IMR-90 (cell line): ENCODE measurements around the gene MCUR1. TPM values are rescaled to one million over a fixed set of nuclear protein-coding genes. Genes with fewer than 3 reads are reported as not detected.

ENCODE experiments used
- ATAC-seq: fragments of 200-7000 bp; cut with Tn5 transposase; 2 replicates; pipeline ENCODE4 v1.9.1; 2020; ENCODE audit warnings: low read depth, mild to moderate bottlenecking, moderate library complexity
- BruUV-seq: library from RNA; stranded (reverse); fragments of 400-500 nt; replicated peaks from 2 replicates; lab custom pipeline; 2021; lab: Mats Ljungman, UMichigan
- CTCF ChIA-PET: fragments of 300-600 bp; formaldehyde crosslinking; extraction: SDS; loops from one replicate; lab custom pipeline; 2021; ENCODE audit warnings: antibody characterized with exemption; lab: Yijun Ruan, JAX
- POLR2A ChIA-PET: fragments of 300-600 bp; sonication (Branson Sonifier 250); formaldehyde crosslinking; loops from one replicate; lab custom pipeline; 2022; ENCODE audit warnings: antibody characterized with exemption; ENCODE audit not compliant: unreplicated experiment; lab: Charles Lee
- DNase-seq: peaks from one replicate; pipeline ENCODE4 v3.0.0; 2013
- H2AFZ ChIP-seq: replicated peaks from 2 replicates; pipeline ENCODE3; 2013; ENCODE audit warnings: low read length, mild to moderate bottlenecking; ENCODE audit not compliant: poor library complexity
- H2AK5ac ChIP-seq: 2 replicates; pipeline ENCODE4 v1.6.1; 2013; ENCODE audit warnings: low read depth, low read length, inconsistent platforms
- H2AK9ac ChIP-seq: replicated peaks from 2 replicates; pipeline ENCODE3; 2013; ENCODE audit warnings: mild to moderate bottlenecking, low read depth, low read length, moderate library complexity; ENCODE audit not compliant: poor library complexity
- H2BK120ac ChIP-seq: 2 replicates; pipeline ENCODE4 v1.6.1; 2013; ENCODE audit warnings: low read depth, low read length, inconsistent platforms
- H2BK15ac ChIP-seq: 3 replicates; pipeline ENCODE4 v1.6.1; 2013; ENCODE audit warnings: low read depth, low read length, inconsistent platforms
- H2BK20ac ChIP-seq: 2 replicates; pipeline ENCODE4 v1.6.1; 2013; ENCODE audit warnings: low read depth, mild to moderate bottlenecking, inconsistent platforms, low read length, moderate library complexity
- H2BK5ac ChIP-seq: 2 replicates; pipeline ENCODE4 v1.6.1; 2013; ENCODE audit warnings: mild to moderate bottlenecking, low read depth, low read length, inconsistent platforms; ENCODE audit not compliant: poor library complexity, severe bottlenecking
- H3K14ac ChIP-seq: replicated peaks from 2 replicates; pipeline ENCODE4 v1.6.1; 2013; ENCODE audit warnings: low read depth, low read length, inconsistent platforms
- H3K18ac ChIP-seq: 2 replicates; pipeline ENCODE4 v1.6.1; 2013; ENCODE audit warnings: low read depth, low read length, control low read depth
- H3K23ac ChIP-seq: 2 replicates; pipeline ENCODE4 v1.6.1; 2013; ENCODE audit warnings: low read depth, low read length, inconsistent platforms
- H3K27ac ChIP-seq: 2 replicates; pipeline ENCODE4 v1.5.1; 2013; ENCODE audit warnings: mild to moderate bottlenecking, control low read depth, low read length; ENCODE audit not compliant: insufficient read depth
- H3K27me3 ChIP-seq: 2 replicates; pipeline ENCODE4 v1.6.1; 2013; ENCODE audit warnings: low read length; ENCODE audit not compliant: control insufficient read depth, insufficient read depth
- H3K36me3 ChIP-seq: 2 replicates; pipeline ENCODE4 v1.6.1; 2013; ENCODE audit warnings: low read length, mixed read lengths; ENCODE audit not compliant: control insufficient read depth, insufficient read depth
- H3K4ac ChIP-seq: 2 replicates; pipeline ENCODE4 v1.6.1; 2013; ENCODE audit warnings: low read depth, low read length, inconsistent platforms
- H3K4me1 ChIP-seq: 2 replicates; pipeline ENCODE4 v1.6.1; 2013; ENCODE audit warnings: low read length, mixed read lengths; ENCODE audit not compliant: control insufficient read depth, insufficient read depth
- H3K4me2 ChIP-seq: 2 replicates; pipeline ENCODE4 v1.6.1; 2013; ENCODE audit warnings: low read depth, mild to moderate bottlenecking, control low read depth, low read length, moderate library complexity
- H3K4me3 ChIP-seq: 2 replicates; pipeline ENCODE4 v1.5.1; 2013; ENCODE audit warnings: low read depth, mild to moderate bottlenecking, control low read depth, low read length, moderate library complexity; ENCODE audit not compliant: insufficient read depth
- H3K56ac ChIP-seq: 2 replicates; pipeline ENCODE4 v1.6.1; 2013; ENCODE audit warnings: low read length, inconsistent platforms; ENCODE audit not compliant: insufficient read depth; ENCODE audit errors: extremely low read depth
- H3K79me1 ChIP-seq, 2 experiments: 2 replicates each; pipeline ENCODE4 v1.6.1; 2013; ENCODE audit warnings: low read length in 2 of 2, inconsistent platforms in 1 of 2, low read depth in 1 of 2
- H3K9ac ChIP-seq: 2 replicates; pipeline ENCODE4 v1.6.1; 2013; ENCODE audit warnings: low read depth, low read length, control low read depth
- H3K9me1 ChIP-seq: 2 replicates; pipeline ENCODE4 v1.6.1; 2013; ENCODE audit warnings: low read length, inconsistent platforms; ENCODE audit not compliant: insufficient read depth
- H3K9me3 ChIP-seq: 2 replicates; pipeline ENCODE4 v1.6.1; 2013; ENCODE audit warnings: low read length; ENCODE audit not compliant: control insufficient read depth, insufficient read depth
- H4K20me1 ChIP-seq: 2 replicates; pipeline ENCODE4 v1.6.1; 2013; ENCODE audit warnings: low read length, inconsistent platforms; ENCODE audit not compliant: insufficient read depth
- H4K5ac ChIP-seq: 2 replicates; pipeline ENCODE4 v1.6.1; 2013; ENCODE audit warnings: mild to moderate bottlenecking, low read depth, low read length, control low read depth
- H4K8ac ChIP-seq, 2 experiments: 2 replicates each; pipeline ENCODE4 v1.6.1; 2013; ENCODE audit warnings: low read depth in 2 of 2, low read length in 2 of 2, control low read depth in 1 of 2, inconsistent platforms in 1 of 2
- H4K91ac ChIP-seq: 2 replicates; pipeline ENCODE4 v1.6.1; 2013; ENCODE audit warnings: low read depth, low read length, inconsistent platforms; ENCODE audit not compliant: insufficient read depth
- BHLHE40 ChIP-seq: fragments of 150-350 bp; IDR thresholded peaks from 2 replicates; pipeline ENCODE4 v1.6.1; 2016; ENCODE audit warnings: mild to moderate bottlenecking, low read depth, low read length
- CEBPB ChIP-seq: IDR thresholded peaks from 2 replicates; pipeline ENCODE4 v1.6.1; 2012; ENCODE audit warnings: low read depth, low read length, improper control_type of control experiment
- CHD1 ChIP-seq: IDR thresholded peaks from 2 replicates; pipeline ENCODE4 v1.6.1; 2012; ENCODE audit warnings: low read depth, low read length, improper control_type of control experiment
- MAFK ChIP-seq: IDR thresholded peaks from 2 replicates; pipeline ENCODE4 v1.6.1; 2012; ENCODE audit warnings: low read depth, low read length, improper control_type of control experiment
- MAZ ChIP-seq: IDR thresholded peaks from 2 replicates; pipeline ENCODE4 v1.6.1; 2012; ENCODE audit warnings: low read depth, mild to moderate bottlenecking, low read length, improper control_type of control experiment, moderate library complexity, borderline replicate concordance
- MXI1 ChIP-seq: IDR thresholded peaks from 2 replicates; pipeline ENCODE4 v1.6.1; 2012; ENCODE audit warnings: low read depth, mild to moderate bottlenecking, low read length, moderate library complexity, borderline replicate concordance
- NFE2L2 ChIP-seq: fragments of 150-350 bp; IDR thresholded peaks from 2 replicates; pipeline ENCODE4 v1.6.1; 2016; ENCODE audit warnings: low read depth, mild to moderate bottlenecking, low read length
- POLR2A ChIP-seq: IDR thresholded peaks from 2 replicates; pipeline ENCODE4 v1.6.1; 2012; ENCODE audit warnings: mild to moderate bottlenecking, low read depth, low read length
- RCOR1 ChIP-seq: IDR thresholded peaks from 2 replicates; pipeline ENCODE4 v1.6.1; 2012; ENCODE audit warnings: mild to moderate bottlenecking, low read length, improper control_type of control experiment; ENCODE audit not compliant: insufficient replicate concordance
- RFX5 ChIP-seq: IDR thresholded peaks from 2 replicates; pipeline ENCODE4 v1.8.0; 2012; ENCODE audit warnings: low read depth, mild to moderate bottlenecking, low read length, moderate library complexity
- SMC3 ChIP-seq: fragments of 150-350 bp; IDR thresholded peaks from 2 replicates; pipeline ENCODE4 v1.6.1; 2016; ENCODE audit warnings: low read depth, mild to moderate bottlenecking, antibody characterized with exemption, low read length, moderate library complexity
- WGBS, 2 experiments: methylation state at CpG; one replicate each; pipeline versions ENCODE4 v1.1.5 to v1.1.7; 2013; ENCODE audit warnings: missing lambda C conversion rate in 2 of 2; ENCODE audit not compliant: insufficient read length in 1 of 2; ENCODE audit errors: extremely low coverage in 2 of 2; 5-methylcytosine and 5-hydroxymethylcytosine counted together
- dilution Hi-C: fragments of 300-500 bp; cut with HindIII; formaldehyde crosslinking; loops from one replicate; pipeline ENCODE4 v1.14.3; 2018; ENCODE audit warnings: low sequenced_read_pairs; ENCODE audit not compliant: unreplicated experiment
- in situ Hi-C: fragments of 300-500 bp; cut with MboI; formaldehyde crosslinking; loops from 3 replicates; pipeline ENCODE4 v1.14.3; 2019; ENCODE audit warnings: low sequenced_read_pairs, inconsistent platforms, mixed read lengths
- intact Hi-C: fragments of 100-400 bp; cut with micrococcal nuclease; formaldehyde crosslinking; loops from 2 replicates; pipeline ENCODE4 v1.10.0; 2022
- polyA plus RNA-seq, 3 experiments: library from polyadenylated mRNA; depleted of rRNA; stranded (reverse); fragments of >200 nt; gene quantifications; 2 replicates each; pipeline ENCODE4 v1.2.3, GENCODE V29; 2012; ENCODE audit warnings: low replicate concordance in 1 of 3
- total RNA-seq: library from RNA; depleted of rRNA; stranded (reverse); fragments of >200 nt; gene quantifications from 2 replicates; pipeline ENCODE4 v1.2.3, GENCODE V29; 2012
- TF ChIP-seq, protein P1 (sequence below): fragments of 150-350 bp; IDR thresholded peaks from 2 replicates; pipeline ENCODE4 v1.6.1; 2017; ENCODE audit warnings: mild to moderate bottlenecking, antibody characterized with exemption, low read length, low read depth
- TF ChIP-seq, protein P2 (sequence below): fragments of 150-350 bp; IDR thresholded peaks from 2 replicates; pipeline ENCODE4 v1.6.1; 2016; ENCODE audit warnings: low read depth, mild to moderate bottlenecking, low read length, moderate library complexity, borderline replicate concordance

Gene MCUR1
- total and polyA plus RNA-seq, 2 of the 4 experiments (the other 2 are of a cell fraction), result 4.1 to 6.5 TPM

DNA sequence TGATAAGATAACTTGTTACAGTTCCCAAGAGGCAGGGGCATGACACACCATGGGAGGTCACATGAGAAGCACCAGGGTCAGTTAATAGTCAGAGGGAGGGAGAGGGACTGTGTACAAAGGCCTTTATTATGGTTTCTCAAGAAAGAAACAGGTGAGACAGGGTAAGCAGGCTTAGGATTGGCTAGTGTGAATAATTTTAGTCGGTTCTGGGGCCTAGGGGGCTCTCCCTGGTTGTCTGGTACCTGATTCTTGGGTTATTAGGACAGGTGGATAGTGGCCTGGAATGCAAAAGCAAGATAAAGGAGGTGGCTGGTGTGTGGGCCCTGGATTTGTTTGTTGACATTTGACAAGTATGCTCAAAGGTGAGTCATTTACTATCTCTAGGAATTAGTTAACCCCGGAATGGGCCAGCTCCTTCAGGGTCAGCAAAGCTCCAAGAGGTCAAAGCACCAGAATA lies 49.4 kb upstream of the MCUR1 start:
- Histone ChIP-seq H3K27me3 (peaks cover 25% of the 10 kb centered on the region), H3K14ac (no peak overlapping the region), H3K9me3 (peaks cover 13% of the 10 kb centered on the region; the same call in 1 of the 2 replicates), H2AK5ac (no peak overlapping the region), H2BK5ac (no peak overlapping the region), H2BK15ac (no peak overlapping the region), H4K5ac (no peak overlapping the region), H4K8ac (no peak overlapping the region), H3K4me1 (no peaks in the 10 kb centered on the region; the same call in 1 of the 2 replicates), H3K9ac (no peak overlapping the region), H4K91ac (no peak overlapping the region), H2BK120ac (no peak overlapping the region), H3K4ac (no peak overlapping the region), H3K79me1 (no peaks in the 10 kb centered on the region), H3K27ac (no peak overlapping the region), H2AK9ac (no peak overlapping the region), H4K20me1 (no peaks in the 10 kb centered on the region), H3K56ac (no peak overlapping the region), H3K9me1 (no peaks in the 10 kb centered on the region), H3K4me2 (no peak overlapping the region), H3K36me3 (no peaks in the 10 kb centered on the region), H3K23ac (no peak overlapping the region), H2BK20ac (no peak overlapping the region), H3K18ac (no peak overlapping the region), H3K4me3 (no peak overlapping the region), H2AFZ (no peak overlapping the region)
- CTCF ChIA-PET, result no interaction called here
- in situ Hi-C loops, result no loop called here
- intact Hi-C loops, result no loop called here
- dilution Hi-C loops, result no loop called here
- BruUV-seq, result no TSS peak
- DNase-seq (no peak), ATAC-seq (no peak)
- POLR2A ChIA-PET, result no interaction called here
- TF ChIP-seq MXI1, result no peak
- no peak for TF ChIP-seq NFE2L2
- TF ChIP-seq, protein P1, sequence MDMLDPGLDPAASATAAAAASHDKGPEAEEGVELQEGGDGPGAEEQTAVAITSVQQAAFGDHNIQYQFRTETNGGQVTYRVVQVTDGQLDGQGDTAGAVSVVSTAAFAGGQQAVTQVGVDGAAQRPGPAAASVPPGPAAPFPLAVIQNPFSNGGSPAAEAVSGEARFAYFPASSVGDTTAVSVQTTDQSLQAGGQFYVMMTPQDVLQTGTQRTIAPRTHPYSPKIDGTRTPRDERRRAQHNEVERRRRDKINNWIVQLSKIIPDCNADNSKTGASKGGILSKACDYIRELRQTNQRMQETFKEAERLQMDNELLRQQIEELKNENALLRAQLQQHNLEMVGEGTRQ, result no peak
- TF ChIP-seq SMC3, result no peak
- TF ChIP-seq, protein P2, sequence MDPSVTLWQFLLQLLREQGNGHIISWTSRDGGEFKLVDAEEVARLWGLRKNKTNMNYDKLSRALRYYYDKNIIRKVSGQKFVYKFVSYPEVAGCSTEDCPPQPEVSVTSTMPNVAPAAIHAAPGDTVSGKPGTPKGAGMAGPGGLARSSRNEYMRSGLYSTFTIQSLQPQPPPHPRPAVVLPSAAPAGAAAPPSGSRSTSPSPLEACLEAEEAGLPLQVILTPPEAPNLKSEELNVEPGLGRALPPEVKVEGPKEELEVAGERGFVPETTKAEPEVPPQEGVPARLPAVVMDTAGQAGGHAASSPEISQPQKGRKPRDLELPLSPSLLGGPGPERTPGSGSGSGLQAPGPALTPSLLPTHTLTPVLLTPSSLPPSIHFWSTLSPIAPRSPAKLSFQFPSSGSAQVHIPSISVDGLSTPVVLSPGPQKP, result no peak
- no peak for TF ChIP-seq RFX5
- TF ChIP-seq CEBPB, result no peak
- no peak for TF ChIP-seq BHLHE40
- TF ChIP-seq CHD1, result no peak
- TF ChIP-seq MAZ, result no peak
- no peak for TF ChIP-seq RCOR1
- no peak for TF ChIP-seq MAFK
- no peak for TF ChIP-seq POLR2A
- WGBS, 2 experiments, result no CpG with 5 or more reads among the region's 2 CpGs
